H1 (cell line): Measurements from ENCODE around the gene MID1. TPM values are rescaled to one million over a fixed set of nuclear protein-coding genes. Genes with fewer than 3 reads are reported as not detected.

ENCODE experiments used
- CTCF ChIA-PET: fragments of 300-600 bp; sonication (Branson Sonifier 250); formaldehyde crosslinking; loops from one replicate; lab custom pipeline; 2021; ENCODE audit not compliant: partially characterized antibody; lab: Charles Lee
- POLR2A ChIA-PET: fragments of 300-600 bp; sonication (Branson Sonifier 250); formaldehyde crosslinking; loops from one replicate; lab custom pipeline; 2021; ENCODE audit warnings: inconsistent platforms; ENCODE audit not compliant: partially characterized antibody; lab: Charles Lee
- DNase-seq, 2 experiments: peaks; one replicate each; pipeline versions ENCODE4 v3.0.0 to v3.0.0-alpha.2; 2010 to 2022; ENCODE audit warnings: low spot score in 2 of 2, low read depth in 1 of 2, mixed read lengths in 1 of 2
- FAIRE-seq: peaks from 2 replicates; lab custom pipeline; 2011; peaks lifted over from hg19 to GRCh38; lab: Jason Lieb, UNC
- H2AFZ ChIP-seq: 2 replicates; pipeline ENCODE4 v1.8.1; 2012; ENCODE audit warnings: low read length, inconsistent platforms
- H2AK5ac ChIP-seq: 2 replicates; pipeline ENCODE4 v1.6.1; 2013; ENCODE audit warnings: low read depth, low read length
- H2BK120ac ChIP-seq: replicated peaks from 2 replicates; pipeline ENCODE3; 2013; ENCODE audit warnings: low read depth, low read length, inconsistent platforms
- H2BK12ac ChIP-seq: 2 replicates; pipeline ENCODE4 v1.6.1; 2013; ENCODE audit warnings: low read depth, low read length
- H2BK15ac ChIP-seq: 2 replicates; pipeline ENCODE4 v1.6.1; 2013; ENCODE audit warnings: low read length
- H2BK20ac ChIP-seq: 2 replicates; pipeline ENCODE4 v1.6.1; 2013; ENCODE audit warnings: low read length
- H2BK5ac ChIP-seq: 2 replicates; pipeline ENCODE4 v1.6.1; 2013; ENCODE audit warnings: low read depth, low read length
- H3K14ac ChIP-seq: 2 replicates; pipeline ENCODE4 v1.6.1; 2013; ENCODE audit warnings: inconsistent platforms; ENCODE audit not compliant: insufficient read length
- H3K18ac ChIP-seq: 2 replicates; pipeline ENCODE4 v1.6.1; 2013; ENCODE audit warnings: low read length; ENCODE audit errors: extremely low read depth
- H3K23ac ChIP-seq: 2 replicates; pipeline ENCODE4 v1.6.1; 2013; ENCODE audit warnings: inconsistent platforms; ENCODE audit not compliant: insufficient read length
- H3K23me2 ChIP-seq: 2 replicates; pipeline ENCODE4 v1.6.1; 2013; ENCODE audit warnings: low read depth, low read length
- H3K27ac ChIP-seq: 2 replicates; pipeline ENCODE4 v1.6.1; 2011; ENCODE audit warnings: low read depth, low read length, inconsistent platforms
- H3K27me3 ChIP-seq, 4 experiments: replicated peaks in 1 of 4; 1 replicate in 1 of 4; 2 replicates in 3 of 4; pipeline versions ENCODE4 v1.6.1 to v1.8.1; 2011 to 2013; ENCODE audit warnings: low read length in 3 of 4, mild to moderate bottlenecking in 3 of 4, inconsistent platforms in 2 of 4, mixed read lengths in 2 of 4, moderate library complexity in 1 of 4; ENCODE audit not compliant: control insufficient read depth in 3 of 4, insufficient read depth in 3 of 4; ENCODE audit errors: extremely low read depth in 1 of 4
- H3K36me3 ChIP-seq, 4 experiments: 2 replicates each; pipeline versions ENCODE4 v1.6.1 to v1.8.1; 2011 to 2013; ENCODE audit warnings: mild to moderate bottlenecking in 4 of 4, low read length in 3 of 4, moderate library complexity in 2 of 4, control low read depth in 1 of 4, inconsistent platforms in 1 of 4; ENCODE audit not compliant: insufficient read depth in 4 of 4, control insufficient read depth in 2 of 4
- H3K4ac ChIP-seq: replicated peaks from 2 replicates; pipeline ENCODE3; 2013; ENCODE audit warnings: low read length, low read depth, mixed read lengths, inconsistent platforms; ENCODE audit not compliant: insufficient read length
- H3K4me1 ChIP-seq, 4 experiments: replicated peaks in 1 of 4; 1 replicate in 1 of 4; 2 replicates in 3 of 4; pipeline versions ENCODE4 v1.6.1 to v1.8.1; 2011 to 2013; ENCODE audit warnings: low read length in 3 of 4, inconsistent platforms in 2 of 4, mixed read lengths in 1 of 4; ENCODE audit not compliant: insufficient read depth in 4 of 4, control insufficient read depth in 3 of 4
- H3K4me2 ChIP-seq, 2 experiments: 2 replicates each; pipeline versions ENCODE4 v1.6.1 to v1.8.1; 2011 to 2013; ENCODE audit warnings: low read depth in 2 of 2, low read length in 2 of 2, control low read depth in 1 of 2, inconsistent platforms in 1 of 2, mild to moderate bottlenecking in 1 of 2; ENCODE audit not compliant: insufficient read depth in 1 of 2
- H3K4me3 ChIP-seq, 4 experiments: fragments of 200-600, 300-600 bp in 1 of 4; sonication (generic), shearing (Covaris generic), sonication (Bioruptor Twin) in 1 of 4; 2 replicates each; pipeline versions ENCODE4 v1.5.1 to v1.8.1; 2011 to 2016; ENCODE audit warnings: low read length in 4 of 4, low read depth in 3 of 4, control low read depth in 2 of 4, inconsistent platforms in 2 of 4, mild to moderate bottlenecking in 2 of 4, mixed read lengths in 1 of 4, moderate library complexity in 1 of 4; ENCODE audit not compliant: insufficient read depth in 2 of 4; ENCODE audit errors: extremely low read depth in 1 of 4
- H3K56ac ChIP-seq: replicated peaks from 2 replicates; pipeline ENCODE3; 2013; ENCODE audit warnings: low read depth, mild to moderate bottlenecking, mixed read lengths, low read length, inconsistent platforms; ENCODE audit not compliant: insufficient read length
- H3K79me1 ChIP-seq: 2 replicates; pipeline ENCODE4 v1.6.1; 2013; ENCODE audit warnings: low read depth, low read length, control low read depth
- H3K79me2 ChIP-seq, 2 experiments: 2 replicates each; pipeline versions ENCODE4 v1.6.1 to v1.8.1; 2012 to 2013; ENCODE audit warnings: low read length in 2 of 2, mild to moderate bottlenecking in 2 of 2, inconsistent platforms in 1 of 2; ENCODE audit not compliant: insufficient read depth in 2 of 2, control insufficient read depth in 1 of 2
- H3K9ac ChIP-seq, 4 experiments: replicated peaks in 1 of 4; 1 replicate in 1 of 4; 2 replicates in 3 of 4; pipeline versions ENCODE4 v1.6.1 to v1.8.1; 2011 to 2013; ENCODE audit warnings: low read depth in 3 of 4, low read length in 3 of 4, control low read depth in 2 of 4, mild to moderate bottlenecking in 2 of 4, moderate library complexity in 2 of 4, inconsistent platforms in 1 of 4; ENCODE audit errors: extremely low read depth in 1 of 4
- H3K9me3 ChIP-seq, 2 experiments: 2 replicates each; pipeline versions ENCODE4 v1.6.1 to v1.8.1; 2012 to 2013; ENCODE audit warnings: mild to moderate bottlenecking in 2 of 2, moderate library complexity in 2 of 2, control low read depth in 1 of 2, inconsistent platforms in 1 of 2, low read depth in 1 of 2, low read length in 1 of 2, mixed read lengths in 1 of 2; ENCODE audit not compliant: insufficient read depth in 2 of 2
- H4K20me1 ChIP-seq, 2 experiments: replicated peaks in 1 of 2; 2 replicates each; pipeline versions ENCODE3 to v1.8.1; 2011 to 2013; ENCODE audit warnings: inconsistent platforms in 2 of 2, low read length in 2 of 2, mild to moderate bottlenecking in 1 of 2; ENCODE audit not compliant: insufficient read depth in 2 of 2, control insufficient read depth in 1 of 2
- H4K5ac ChIP-seq: 2 replicates; pipeline ENCODE4 v1.6.1; 2013; ENCODE audit warnings: low read length, low read depth, mixed read lengths, inconsistent platforms; ENCODE audit not compliant: insufficient read length
- H4K8ac ChIP-seq: 2 replicates; pipeline ENCODE4 v1.8.0; 2013; ENCODE audit warnings: mild to moderate bottlenecking, moderate library complexity, low read length, inconsistent platforms; ENCODE audit not compliant: insufficient read depth; ENCODE audit errors: extremely low read depth
- H4K91ac ChIP-seq: replicated peaks from 2 replicates; pipeline ENCODE3; 2013; ENCODE audit warnings: low read length, mixed read lengths, inconsistent platforms; ENCODE audit not compliant: insufficient read length
- CEBPB ChIP-seq: IDR thresholded peaks from 2 replicates; pipeline ENCODE4 v1.6.1; 2012; ENCODE audit warnings: low read depth, low read length
- EZH2 ChIP-seq: fragments of 200-600 bp; sonication (generic); IDR thresholded peaks from 2 replicates; pipeline ENCODE4 v1.7.1; 2012; ENCODE audit warnings: low read depth, mild to moderate bottlenecking, moderate library complexity, low read length, inconsistent platforms; ENCODE audit not compliant: severe bottlenecking
- JUND ChIP-seq: IDR thresholded peaks from 2 replicates; pipeline ENCODE4 v1.6.1; 2011; ENCODE audit warnings: mild to moderate bottlenecking, improper control_type of control experiment, low read length
- SUZ12 ChIP-seq: fragments of 200-600 bp; sonication (generic); IDR thresholded peaks from 2 replicates; pipeline ENCODE4 v1.6.1; 2012; ENCODE audit warnings: mild to moderate bottlenecking, inconsistent platforms, low read length, moderate library complexity, mixed read lengths
- WGBS, 2 experiments: shearing (Covaris generic) in 1 of 2; methylation state at CpG; one replicate each; pipeline versions ENCODE4 v1.1.6 to v1.1.7; 2013 to 2015; ENCODE audit warnings: low lambda C conversion rate in 2 of 2, mixed read lengths in 2 of 2, inconsistent platforms in 1 of 2, low coverage in 1 of 2, missing lambda C conversion rate in 1 of 2; ENCODE audit not compliant: insufficient replicate concordance in 2 of 2, insufficient coverage in 1 of 2, insufficient read length in 1 of 2; ENCODE audit errors: extremely low coverage in 1 of 2, missing lambda C conversion rate in 1 of 2; 5-methylcytosine and 5-hydroxymethylcytosine counted together
- polyA plus RNA-seq, 7 experiments: library from polyadenylated mRNA; depleted of rRNA in 3 of 7; stranded (reverse) in 5 of 7; unstranded in 2 of 7; fragments of >200 nt in 5 of 7; fragments of 200-250 nt in 2 of 7; gene quantifications; 1 replicate in 5 of 7; 2 replicates in 1 of 7; 4 replicates in 1 of 7; pipeline versions ENCODE4 v1.2.1 to v1.2.3, GENCODE V29; 2011 to 2013; ENCODE audit warnings: missing spikeins in 2 of 7, mixed read lengths in 2 of 7
- total RNA-seq: library from RNA; stranded (reverse); fragmentation: NEBNext Ultra II Directional; extraction: Animal tissue kit (Norgen Biotek cat#: 25700); gene quantifications from 2 replicates; pipeline ENCODE4 v1.2.1, GENCODE V29; 2021

Gene MID1
- total and polyA plus RNA-seq, 2 of the 8 experiments (the other 6 are each of a cell fraction or from before 2014, with no cell fraction given): 12.9 to 54.3 TPM

GRCh38 chrX:10607233-10607632 lies 13.2 kb downstream of the MID1 start:
- peaks cover 0 to 86% of the 10 kb centered on the region in 2 experiments; a peak in 3 of 4 replicates for H3K79me2 ChIP-seq
- POLR2A ChIA-PET: no interaction called here

More at GRCh38 chrX:10607233-10607632, 13.2 kb downstream of the MID1 start:
- no peak overlapping the region for H2BK120ac ChIP-seq
- H3K4ac ChIP-seq: no peak overlapping the region
- H3K4me3 ChIP-seq: no peak overlapping the region
- H3K4me2 ChIP-seq: no peak overlapping the region
- WGBS, 2 experiments: 85% methylated on average over 2 of the region's 2 CpGs; no CpG with 5 or more reads in 1 of the 2 experiments
- peaks cover 0 to 15% (median 6%) of the 10 kb centered on the region in 4 experiments; a peak in 3 of 7 replicates for H3K4me1 ChIP-seq
- no peak overlapping the region for H4K91ac ChIP-seq
- no peak overlapping the region for H2BK15ac ChIP-seq
- TF ChIP-seq EZH2 (no peak), SUZ12 (no peak), CEBPB (no peak), JUND (no peak)
- no peaks in the 10 kb centered on the region for H3K36me3 ChIP-seq
- H3K23ac ChIP-seq: no peak overlapping the region
- no peak overlapping the region for H3K9ac ChIP-seq
- no peak overlapping the region for H2AK5ac ChIP-seq
- H3K79me1 ChIP-seq: no peaks in the 10 kb centered on the region
- no peak for FAIRE-seq
- no peak overlapping the region for H3K18ac ChIP-seq
- no peaks in the 10 kb centered on the region for H3K27me3 ChIP-seq
- H3K27ac ChIP-seq: no peak overlapping the region
- no peak overlapping the region for H4K5ac ChIP-seq
- H3K23me2 ChIP-seq: no peaks in the 10 kb centered on the region
- H3K9me3 ChIP-seq: no peaks in the 10 kb centered on the region
- no peak overlapping the region for H2BK12ac ChIP-seq
- no peak overlapping the region for H3K56ac ChIP-seq
- DNase-seq: no peak
- no peak overlapping the region for H2BK5ac ChIP-seq
- H4K20me1 ChIP-seq: no peaks in the 10 kb centered on the region
- no peak overlapping the region for H2AFZ ChIP-seq
- no peak overlapping the region for H4K8ac ChIP-seq
- CTCF ChIA-PET: no interaction called here
- H3K14ac ChIP-seq: no peak overlapping the region
- no peak overlapping the region for H2BK20ac ChIP-seq
